Stomach smooth muscle (tissue), 2 donors: ENCODE results near the gene FZD10.
A peak's percentile ranks its signal among the peaks of the same experiment; 100 is the strongest.

Experiments
- H3K27ac ChIP-seq: one replicate; pipeline ENCODE4 v1.7.0; 2013; ENCODE audit warnings: mild to moderate bottlenecking, low read length, inconsistent platforms
- H3K27me3 ChIP-seq, 2 donors: one replicate each; pipeline ENCODE4 v1.7.0; 2013; ENCODE audit warnings: low read length in 2 of 2; ENCODE audit not compliant: insufficient read depth in 2 of 2, control insufficient read depth in 1 of 2
- H3K36me3 ChIP-seq, 2 donors: one replicate each; pipeline ENCODE4 v1.7.0; 2013; ENCODE audit warnings: low read length in 2 of 2; ENCODE audit not compliant: control insufficient read depth in 2 of 2, insufficient read depth in 2 of 2
- H3K4me1 ChIP-seq: one replicate; pipeline ENCODE4 v1.7.0; 2013; ENCODE audit warnings: low read length; ENCODE audit not compliant: control insufficient read depth, insufficient read depth
- H3K4me3 ChIP-seq, 2 donors: one replicate each; pipeline ENCODE4 v1.7.0; 2013; ENCODE audit warnings: low read length in 2 of 2
- H3K9ac ChIP-seq, 2 donors: one replicate each; pipeline ENCODE4 v1.7.0; 2013; ENCODE audit warnings: low read length in 2 of 2, mild to moderate bottlenecking in 1 of 2
- H3K9me3 ChIP-seq, 2 donors: one replicate each; pipeline ENCODE4 v1.7.0; 2013; ENCODE audit warnings: low read length in 2 of 2; ENCODE audit not compliant: control insufficient read depth in 2 of 2
- donor health status: healthy.
- donor health status: Pancreatic carcinoma.

The FZD10 gene

GRCh38 chr12:130155416-130156073 is 6.7 kb upstream of the FZD10 start:
- Histone ChIP-seq H3K4me3 (no peak overlapping the region), H3K4me1 (no peaks in the 10 kb centered on the region), H3K9me3 (no peaks in the 10 kb centered on the region), H3K36me3 (no peaks in the 10 kb centered on the region), H3K9ac (no peak overlapping the region), H3K27me3 (peaks cover 25 to 28% of the 10 kb centered on the region in 2 donors), H3K27ac (no peak overlapping the region)

GRCh38 chr12:130156652-130157275 is 5.5 kb upstream of the FZD10 start:
- no peaks in the 10 kb centered on the region for H3K9me3 ChIP-seq
- H3K36me3 ChIP-seq: no peaks in the 10 kb centered on the region
- H3K4me3 ChIP-seq: no peak overlapping the region
- peaks cover 26 to 41% of the 10 kb centered on the region in 2 donors for H3K27me3 ChIP-seq
- no peak overlapping the region for H3K9ac ChIP-seq
- H3K4me1 ChIP-seq: peaks cover 10% of the 10 kb centered on the region
- no peak overlapping the region for H3K27ac ChIP-seq

GRCh38 chr12:130157998-130158753 is 4.1 kb upstream of the FZD10 start:
- H3K27me3 ChIP-seq: peaks cover 25 to 46% of the 10 kb centered on the region in 2 donors
- no peak overlapping the region for H3K27ac ChIP-seq
- no peak overlapping the region for H3K4me3 ChIP-seq
- H3K4me1 ChIP-seq: peaks cover 14% of the 10 kb centered on the region
- H3K36me3 ChIP-seq: no peaks in the 10 kb centered on the region
- H3K9ac ChIP-seq: no peak overlapping the region
- H3K9me3 ChIP-seq: no peaks in the 10 kb centered on the region

GRCh38 chr12:130158754-130159059 is 3.6 kb upstream of the FZD10 start:
- Histone ChIP-seq H3K36me3 (no peaks in the 10 kb centered on the region), H3K9me3 (no peaks in the 10 kb centered on the region), H3K4me1 (peaks cover 14% of the 10 kb centered on the region), H3K27ac (no peak overlapping the region), H3K27me3 (peaks cover 28 to 51% of the 10 kb centered on the region in 2 donors), H3K9ac (no peak overlapping the region), H3K4me3 (no peak overlapping the region)

- Histone ChIP-seq H3K27me3 (peaks cover 32 to 58% of the 10 kb centered on the region in 2 donors), H3K36me3 (no peaks in the 10 kb centered on the region), H3K4me1 (peaks cover 14% of the 10 kb centered on the region), H3K9me3 (no peaks in the 10 kb centered on the region), H3K9ac (no peak overlapping the region), H3K27ac (no peak overlapping the region), H3K4me3 (no peak overlapping the region)
These were observed 2.0 kb upstream of the FZD10 start for GRCh38 chr12:130160306-130160705.

- no peaks in the 10 kb centered on the region for H3K9me3 ChIP-seq
- no peaks in the 10 kb centered on the region for H3K36me3 ChIP-seq
- peaks cover 32 to 54% of the 10 kb centered on the region in 2 donors for H3K27me3 ChIP-seq
- no peak overlapping the region for H3K4me3 ChIP-seq
- H3K4me1 ChIP-seq: peaks cover 14% of the 10 kb centered on the region
- no peak overlapping the region for H3K9ac ChIP-seq
- no peak overlapping the region for H3K27ac ChIP-seq
These were observed 1.5 kb upstream of the FZD10 start for GRCh38 chr12:130160711-130161231.

- Histone ChIP-seq H3K36me3 (no peaks in the 10 kb centered on the region), H3K4me3 (peak overlapping the region; percentile 27 to 55), H3K27ac (no peak overlapping the region), H3K9ac (no peak overlapping the region), H3K9me3 (no peaks in the 10 kb centered on the region), H3K27me3 (peaks cover 33 to 51% of the 10 kb centered on the region in 2 donors), H3K4me1 (peaks cover 14% of the 10 kb centered on the region)
These were observed 712 bp upstream of the FZD10 start for GRCh38 chr12:130161261-130162243.

GRCh38 chr12:130162745-130163460 is 639 bp downstream of the FZD10 start:
- H3K4me1 ChIP-seq: peaks cover 14% of the 10 kb centered on the region
- H3K9me3 ChIP-seq: no peaks in the 10 kb centered on the region
- H3K27me3 ChIP-seq: peaks cover 26 to 45% of the 10 kb centered on the region in 2 donors
- peak overlapping the region in 1 of 2 donors; percentile 35 for H3K4me3 ChIP-seq
- no peak overlapping the region for H3K9ac ChIP-seq
- no peaks in the 10 kb centered on the region for H3K36me3 ChIP-seq
- H3K27ac ChIP-seq: no peak overlapping the region

GRCh38 chr12:130163461-130164215 is 1.4 kb downstream of the FZD10 start:
- no peak overlapping the region for H3K27ac ChIP-seq
- no peak overlapping the region for H3K9ac ChIP-seq
- H3K4me3 ChIP-seq: no peak overlapping the region
- peaks cover 14% of the 10 kb centered on the region for H3K4me1 ChIP-seq
- no peaks in the 10 kb centered on the region for H3K9me3 ChIP-seq
- peaks cover 23 to 45% of the 10 kb centered on the region in 2 donors for H3K27me3 ChIP-seq
- H3K36me3 ChIP-seq: no peaks in the 10 kb centered on the region
